ENCODE measurements around the gene PACSIN1. TPM values are rescaled to one million over a fixed set of nuclear protein-coding genes. Genes with fewer than 3 reads are reported as not detected.

The PACSIN1 gene
- total RNA-seq, 1 donor: not detected

- DNase-seq (ENCODE audit: low read depth): no peak
- no peak for TF ChIP-seq CTCF (IDR thresholded peaks at IDR 0.05; ENCODE audit: insufficient read depth, low read length)
- no peak overlapping the region for H3K4me3 ChIP-seq (ENCODE audit: low read depth, low read length)
Observed at GRCh38 chr6:34554291-34555006, 88.6 kb downstream of the PACSIN1 start.

GRCh38 chr6:34555007-34555322, 89.1 kb downstream of the PACSIN1 start:
- TF ChIP-seq CTCF (IDR thresholded peaks at IDR 0.05; ENCODE audit: insufficient read depth, low read length): no peak
- H3K4me3 ChIP-seq (ENCODE audit: low read depth, low read length): no peak overlapping the region
- DNase-seq (ENCODE audit: low read depth): no peak

DNA sequence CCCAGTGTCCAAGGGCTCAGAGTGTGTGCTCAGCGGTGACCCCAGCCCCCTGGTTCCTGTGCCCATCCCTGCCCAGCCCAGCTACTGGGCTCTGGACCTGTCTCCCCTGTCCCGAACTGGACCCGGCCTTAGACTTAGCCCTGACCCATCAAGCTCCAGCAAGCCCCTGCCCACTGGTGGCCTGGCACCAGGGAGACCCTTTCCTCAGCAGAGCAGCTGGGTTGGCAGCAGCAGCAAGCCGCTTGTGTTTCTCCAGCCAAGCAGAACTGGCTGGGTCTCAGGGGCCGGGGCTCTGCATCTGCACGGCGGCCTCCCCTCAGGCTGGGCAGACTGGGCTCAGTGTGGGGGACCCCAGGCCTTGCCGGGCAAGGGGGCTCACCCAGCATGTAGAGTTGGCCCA, 89.5 kb downstream of the PACSIN1 start:
- no peak for TF ChIP-seq CTCF (IDR thresholded peaks at IDR 0.05; ENCODE audit: insufficient read depth, low read length)
- DNase-seq (ENCODE audit: low read depth): no peak
- H3K4me3 ChIP-seq (ENCODE audit: low read depth, low read length): no peak overlapping the region

DNA sequence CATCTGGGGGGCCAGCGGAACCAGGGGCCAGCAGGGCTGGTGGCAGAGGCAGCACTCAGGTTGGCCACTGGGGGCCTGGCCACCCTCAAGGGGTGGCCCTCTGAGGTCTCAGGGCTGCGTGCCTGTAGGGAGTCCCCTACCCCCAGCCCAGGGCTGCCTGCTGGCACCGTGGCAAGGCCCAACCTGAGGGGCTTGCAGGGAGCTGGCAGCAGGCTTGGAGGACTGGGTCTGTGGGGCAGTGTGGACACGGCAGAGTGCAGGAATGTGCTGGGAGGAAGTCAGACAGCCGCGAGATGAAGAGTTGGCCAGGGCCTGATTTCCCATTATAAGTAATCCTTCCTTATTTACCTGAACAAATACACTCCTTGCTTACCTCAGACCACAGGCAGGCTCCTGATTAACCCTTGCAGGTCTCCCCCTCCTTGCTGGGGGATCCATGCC, 90.2 kb downstream of the PACSIN1 start, which contains the start of gene SPDEF:
SPDEF (minus strand) TSS at position 299 of the 441 bp plus-strand sequence. CDS start 11,874 bp downstream, outside the sequence.
- TF ChIP-seq CTCF (IDR thresholded peaks at IDR 0.05; ENCODE audit: insufficient read depth, low read length): no peak
- H3K4me3 ChIP-seq (ENCODE audit: low read depth, low read length): no peak within 1 kb of the TSS
- no peak for DNase-seq (ENCODE audit: low read depth)

DNA sequence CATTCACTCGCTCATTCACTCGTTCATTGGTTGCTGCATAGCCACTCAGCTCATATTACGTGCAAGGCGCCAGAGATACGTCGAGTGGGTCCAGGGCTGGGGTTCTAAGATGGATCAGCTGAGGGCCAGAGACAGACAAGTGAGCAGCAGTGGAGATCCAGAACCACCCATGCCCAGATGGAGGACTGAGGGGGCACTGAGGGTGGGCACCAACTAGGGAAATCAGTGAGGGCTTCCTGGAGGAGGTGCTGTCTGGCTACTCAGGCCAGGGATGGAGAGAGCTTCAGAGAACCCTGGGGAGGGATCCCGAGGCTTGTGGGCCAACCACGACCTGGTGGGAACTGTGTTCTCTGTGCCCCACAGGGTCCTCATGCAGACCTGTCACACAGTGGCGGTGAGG, 90.6 kb downstream of the PACSIN1 start:
- H3K4me3 ChIP-seq (ENCODE audit: low read depth, low read length): no peak overlapping the region
- no peak for DNase-seq (ENCODE audit: low read depth)
- TF ChIP-seq CTCF (IDR thresholded peaks at IDR 0.05; ENCODE audit: insufficient read depth, low read length): no peak

GRCh38 chr6:34557228-34557627, 91.4 kb downstream of the PACSIN1 start:
- no peak overlapping the region for H3K4me3 ChIP-seq (ENCODE audit: low read depth, low read length)
- TF ChIP-seq CTCF (IDR thresholded peaks at IDR 0.05; ENCODE audit: insufficient read depth, low read length): no peak
- no peak for DNase-seq (ENCODE audit: low read depth)

All from fibroblast of the aortic adventitia (primary cell).